ENCODE data around the gene CAPN15.
"Not testable (repeated sequence)": the region's sequence is repeated elsewhere in the genome, so short reads cannot be mapped to it uniquely, and the experiment has no call there.

Gene CAPN15

GRCh38 chr16:499924-500323 is 27.6 kb upstream of the CAPN15 start:
- no peak for DNase-seq (ENCODE audit: low spot score)
- no peak overlapping the region for H3K27ac ChIP-seq
- TF ChIP-seq CTCF (conservative IDR thresholded peaks at IDR 0.05; ENCODE audit: low read depth) = no peak
- CTCF ChIA-PET = no interaction called here
- POLR2A ChIA-PET (ENCODE audit: low non-redundant PET) = no interaction called here

- POLR2A ChIA-PET (ENCODE audit: low non-redundant PET) = no interaction called here
- no peak overlapping the region for H3K27ac ChIP-seq
- DNase-seq (ENCODE audit: low spot score) = no peak
- CTCF ChIA-PET = no interaction called here
- no peak for TF ChIP-seq CTCF (conservative IDR thresholded peaks at IDR 0.05; ENCODE audit: low read depth)
These were observed 26.8 kb upstream of the CAPN15 start for GRCh38 chr16:500709-501108.

GRCh38 chr16:502179-502943 is 25.2 kb upstream of the CAPN15 start:
- no peak for TF ChIP-seq CTCF (conservative IDR thresholded peaks at IDR 0.05; ENCODE audit: low read depth)
- CTCF ChIA-PET = interaction anchor here (0.6 kb wide), 1 partner anchor 10 kb away, joined by 3 read pairs; no protein-coding TSS in a partner anchor
- H3K27ac ChIP-seq = peak overlapping the region; percentile 64
- no peak for DNase-seq (ENCODE audit: low spot score)
- POLR2A ChIA-PET (ENCODE audit: low non-redundant PET) = no interaction called here

GRCh38 chr16:503150-504071 is 24.1 kb upstream of the CAPN15 start:
- DNase-seq (ENCODE audit: low spot score) = no peak
- no peak for TF ChIP-seq CTCF (conservative IDR thresholded peaks at IDR 0.05; ENCODE audit: low read depth)
- CTCF ChIA-PET = no interaction called here
- peak overlapping the region; percentile 64 for H3K27ac ChIP-seq
- POLR2A ChIA-PET (ENCODE audit: low non-redundant PET) = no interaction called here

GRCh38 chr16:505479-506245 is 21.9 kb upstream of the CAPN15 start:
- ChIA-PET POLR2A (ENCODE audit: low non-redundant PET) (no interaction called here), CTCF (no interaction called here)
- DNase-seq (ENCODE audit: low spot score) = no peak
- TF ChIP-seq CTCF (conservative IDR thresholded peaks at IDR 0.05; ENCODE audit: low read depth) = no peak
- H3K27ac ChIP-seq = no peak overlapping the region; the same call in 1 of the 2 replicates

DNA sequence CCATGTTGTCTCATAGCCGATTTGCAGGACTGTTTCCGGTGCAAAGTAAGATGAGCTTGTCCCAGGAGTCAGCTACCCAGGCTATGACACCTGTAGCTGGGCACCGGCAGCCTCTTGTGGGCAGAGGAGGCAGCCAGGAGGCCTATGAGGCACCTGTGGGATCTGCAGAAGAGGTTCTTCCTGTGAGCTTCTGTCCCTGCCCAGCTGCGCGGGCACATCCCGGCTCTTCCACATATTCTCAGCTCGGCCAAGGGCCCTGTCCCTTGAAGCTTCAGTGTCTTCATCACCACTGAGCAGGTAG is 21.3 kb upstream of the CAPN15 start:
- POLR2A ChIA-PET (ENCODE audit: low non-redundant PET) = no interaction called here
- H3K27ac ChIP-seq = no peak overlapping the region; the same call in 1 of the 2 replicates
- CTCF ChIA-PET = no interaction called here
- DNase-seq (ENCODE audit: low spot score) = no peak
- no peak for TF ChIP-seq CTCF (conservative IDR thresholded peaks at IDR 0.05; ENCODE audit: low read depth)

DNA sequence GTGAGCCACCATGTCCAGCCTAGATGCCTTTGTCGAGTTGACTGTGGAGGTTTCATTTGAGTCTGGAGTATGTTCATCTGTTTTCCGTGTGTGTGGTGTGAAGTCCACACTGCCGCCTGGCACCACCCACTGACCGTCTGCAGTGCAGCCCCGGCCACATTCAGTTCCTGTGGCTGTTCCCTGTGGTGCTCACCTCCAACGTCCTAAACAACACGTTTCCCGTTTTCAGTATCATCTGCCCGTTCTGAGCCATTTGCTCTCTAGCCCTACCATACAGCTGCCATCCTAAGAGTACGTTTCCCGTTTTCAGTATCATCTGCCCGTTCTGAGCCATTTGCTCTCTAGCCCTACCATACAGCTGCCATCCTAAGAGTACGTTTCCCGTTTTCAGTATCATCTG is 20.0 kb upstream of the CAPN15 start:
- CTCF ChIA-PET; H3K27ac ChIP-seq; POLR2A ChIA-PET (ENCODE audit: low non-redundant PET); DNase-seq (ENCODE audit: low spot score): not testable (repeated sequence)
